PFSK-1 (cell line): ENCODE data around the gene BATF3.

Experiments used
- FOXP2 ChIP-seq: optimal IDR thresholded peaks from 2 replicates; pipeline ENCODE3; 2011; ENCODE audit warnings: borderline replicate concordance, control low read depth, inconsistent platforms; ENCODE audit not compliant: insufficient read depth; ENCODE audit errors: extremely low read length, extremely low read depth
- POLR2AphosphoS5 ChIP-seq: IDR thresholded peaks from 2 replicates; pipeline ENCODE4 v1.6.1; 2012; ENCODE audit warnings: low read depth, mild to moderate bottlenecking, control low read depth, low read length, moderate library complexity
- SIN3A ChIP-seq: IDR thresholded peaks from 2 replicates; pipeline ENCODE4 v1.6.1; 2012; ENCODE audit warnings: mild to moderate bottlenecking, low read length, moderate library complexity, borderline replicate concordance; ENCODE audit not compliant: insufficient read depth
- TAF1 ChIP-seq: IDR thresholded peaks from 2 replicates; pipeline ENCODE4 v1.6.1; 2012; ENCODE audit warnings: low read length, control low read depth, borderline replicate concordance; ENCODE audit not compliant: insufficient read depth
- TF ChIP-seq, protein P1 (sequence below), 2 experiments: IDR thresholded peaks; 2 replicates each; pipeline versions ENCODE4 v1.6.1 to v1.8.0; 2011 to 2012; ENCODE audit warnings: low read depth in 2 of 2, low read length in 2 of 2, control low read depth in 1 of 2, inconsistent platforms in 1 of 2, mild to moderate bottlenecking in 1 of 2, moderate library complexity in 1 of 2; ENCODE audit not compliant: insufficient read depth in 1 of 2

BATF3 gene

DNA sequence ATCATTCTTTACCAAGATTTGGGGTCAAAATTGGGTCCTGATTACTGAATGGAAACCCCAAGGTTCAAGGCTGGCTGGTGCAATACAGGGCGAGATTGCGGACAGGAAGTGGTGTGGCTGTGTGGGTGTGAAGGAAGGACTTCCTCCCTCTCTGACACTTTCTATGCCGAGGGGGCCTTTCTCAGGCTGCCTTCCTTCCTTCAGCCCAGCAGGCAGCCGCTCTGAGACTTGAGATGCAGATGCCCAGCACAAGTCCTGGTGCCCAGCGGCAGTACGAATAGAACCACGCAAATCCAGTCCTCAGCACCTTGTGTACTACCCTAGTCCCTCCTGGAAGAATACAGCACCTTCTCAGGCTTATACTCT is 16.3 kb downstream of the BATF3 start:
- TF ChIP-seq FOXP2 (peak; percentile 42), SIN3A (no peak)

DNA sequence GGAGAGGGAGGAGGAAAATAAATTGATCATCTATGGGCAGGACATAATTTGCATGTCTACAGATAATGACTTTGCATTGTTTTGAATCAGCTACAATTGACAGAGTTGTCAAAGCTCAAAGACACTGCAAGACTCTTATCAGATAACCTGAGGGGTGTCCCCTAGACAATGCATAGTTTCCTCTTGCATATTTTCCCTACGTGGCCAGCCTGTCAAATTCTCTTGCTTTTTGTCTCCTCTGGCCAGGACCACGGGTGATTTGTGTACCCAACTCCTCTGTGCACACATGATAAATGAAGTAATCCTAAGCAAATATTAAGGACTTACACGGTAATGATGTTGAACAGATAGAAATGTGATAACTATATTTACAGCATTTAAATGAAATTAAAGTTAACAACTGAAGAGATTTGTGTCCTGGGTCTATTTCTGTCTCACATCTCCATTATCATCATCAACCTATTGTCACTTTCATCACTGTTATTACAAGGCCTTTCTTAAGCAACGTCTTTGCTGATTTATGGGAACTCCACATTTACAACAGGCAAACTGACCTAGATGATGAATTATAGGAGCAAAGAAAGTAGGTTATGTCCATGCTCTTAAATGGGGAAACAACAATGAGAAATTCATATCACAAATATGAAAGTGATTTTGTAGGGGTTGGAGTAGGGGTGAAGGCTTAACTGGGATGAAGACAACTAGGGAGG is 18.8 kb downstream of the BATF3 start:
- TF ChIP-seq, protein P1, sequence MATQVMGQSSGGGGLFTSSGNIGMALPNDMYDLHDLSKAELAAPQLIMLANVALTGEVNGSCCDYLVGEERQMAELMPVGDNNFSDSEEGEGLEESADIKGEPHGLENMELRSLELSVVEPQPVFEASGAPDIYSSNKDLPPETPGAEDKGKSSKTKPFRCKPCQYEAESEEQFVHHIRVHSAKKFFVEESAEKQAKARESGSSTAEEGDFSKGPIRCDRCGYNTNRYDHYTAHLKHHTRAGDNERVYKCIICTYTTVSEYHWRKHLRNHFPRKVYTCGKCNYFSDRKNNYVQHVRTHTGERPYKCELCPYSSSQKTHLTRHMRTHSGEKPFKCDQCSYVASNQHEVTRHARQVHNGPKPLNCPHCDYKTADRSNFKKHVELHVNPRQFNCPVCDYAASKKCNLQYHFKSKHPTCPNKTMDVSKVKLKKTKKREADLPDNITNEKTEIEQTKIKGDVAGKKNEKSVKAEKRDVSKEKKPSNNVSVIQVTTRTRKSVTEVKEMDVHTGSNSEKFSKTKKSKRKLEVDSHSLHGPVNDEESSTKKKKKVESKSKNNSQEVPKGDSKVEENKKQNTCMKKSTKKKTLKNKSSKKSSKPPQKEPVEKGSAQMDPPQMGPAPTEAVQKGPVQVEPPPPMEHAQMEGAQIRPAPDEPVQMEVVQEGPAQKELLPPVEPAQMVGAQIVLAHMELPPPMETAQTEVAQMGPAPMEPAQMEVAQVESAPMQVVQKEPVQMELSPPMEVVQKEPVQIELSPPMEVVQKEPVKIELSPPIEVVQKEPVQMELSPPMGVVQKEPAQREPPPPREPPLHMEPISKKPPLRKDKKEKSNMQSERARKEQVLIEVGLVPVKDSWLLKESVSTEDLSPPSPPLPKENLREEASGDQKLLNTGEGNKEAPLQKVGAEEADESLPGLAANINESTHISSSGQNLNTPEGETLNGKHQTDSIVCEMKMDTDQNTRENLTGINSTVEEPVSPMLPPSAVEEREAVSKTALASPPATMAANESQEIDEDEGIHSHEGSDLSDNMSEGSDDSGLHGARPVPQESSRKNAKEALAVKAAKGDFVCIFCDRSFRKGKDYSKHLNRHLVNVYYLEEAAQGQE (IDR thresholded peaks at IDR 0.05; ENCODE audit: insufficient read depth in 1 of 2, low read depth in 2 of 2, low read length in 2 of 2): no peak
- no peak for TF ChIP-seq POLR2AphosphoS5
- no peak for TF ChIP-seq FOXP2
- no peak for TF ChIP-seq TAF1
- TF ChIP-seq SIN3A: no peak

DNA sequence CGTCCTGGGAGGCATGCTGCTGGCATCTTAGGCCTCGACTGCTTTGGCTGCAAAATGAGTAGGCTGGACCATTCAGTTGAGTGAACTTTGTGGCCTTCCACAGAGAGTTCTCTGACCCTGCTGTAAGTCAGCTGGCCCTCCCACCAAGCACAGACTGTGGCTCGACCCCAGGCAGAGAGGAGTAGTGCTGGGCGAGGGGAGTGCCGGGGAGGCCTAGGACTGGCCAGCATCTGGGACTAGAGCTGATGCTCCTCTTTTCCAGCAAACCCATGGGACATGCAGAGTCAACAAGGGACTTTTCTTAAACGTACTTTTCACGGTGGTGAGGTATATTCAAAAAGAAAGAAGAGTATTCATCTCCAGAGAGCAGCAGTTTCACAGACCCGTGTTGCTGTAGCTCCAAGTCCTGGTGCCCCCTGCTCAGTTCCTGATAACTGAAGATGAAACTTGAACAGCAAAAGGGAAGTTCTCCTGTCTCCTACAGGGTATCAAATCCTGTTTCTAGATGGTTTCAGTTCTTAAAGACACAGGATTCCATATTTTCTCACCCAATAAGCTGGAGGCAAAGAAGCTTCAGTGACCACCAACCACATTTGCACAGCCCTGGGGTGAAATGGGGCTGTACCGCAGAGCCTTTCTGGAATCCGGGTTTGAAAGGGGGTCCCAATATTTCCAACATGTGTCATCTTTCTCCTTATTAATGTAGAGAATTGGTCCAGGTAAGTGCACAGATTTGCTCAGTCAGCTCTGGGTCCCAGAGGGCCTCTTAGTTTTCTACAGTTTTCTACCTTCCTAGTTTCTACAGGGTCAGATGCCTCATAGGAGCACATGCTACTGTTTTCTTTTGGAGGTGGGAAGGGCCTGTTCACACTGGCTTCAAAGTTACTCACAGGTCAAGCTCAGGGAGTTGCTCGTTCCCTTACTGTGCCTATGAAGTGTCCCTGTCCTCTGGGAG is 20.9 kb downstream of the BATF3 start:
- no peak for TF ChIP-seq FOXP2
- no peak for TF ChIP-seq SIN3A
- no peak for TF ChIP-seq TAF1
- TF ChIP-seq, protein P1 (IDR thresholded peaks at IDR 0.05; ENCODE audit: insufficient read depth in 1 of 2, low read depth in 2 of 2, low read length in 2 of 2): no peak
- no peak for TF ChIP-seq POLR2AphosphoS5

DNA sequence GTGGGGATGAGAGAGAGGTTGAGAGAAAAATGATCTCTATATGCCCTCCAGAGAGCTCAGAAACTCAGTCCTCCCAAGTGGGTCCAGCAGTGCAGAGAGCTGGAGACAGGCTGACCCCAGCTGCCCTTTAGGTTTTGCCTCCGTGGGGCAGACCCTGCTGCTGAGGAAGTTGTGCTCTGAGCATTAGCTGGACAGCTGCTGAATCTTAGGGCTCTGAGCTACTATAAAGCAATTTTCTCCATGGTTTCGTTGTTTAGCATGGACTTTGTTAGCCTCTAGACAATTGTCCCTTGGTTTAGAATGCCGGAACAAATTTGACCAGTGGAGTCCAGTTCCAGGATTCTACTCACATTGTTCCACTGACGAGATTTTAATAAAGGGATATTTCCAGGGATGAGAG is 22.1 kb downstream of the BATF3 start:
- TF ChIP-seq FOXP2 (no peak), TAF1 (no peak), SIN3A (no peak)
- TF ChIP-seq, protein P1 (IDR thresholded peaks at IDR 0.05; ENCODE audit: insufficient read depth in 1 of 2, low read depth in 2 of 2, low read length in 2 of 2): peak in 1 of 2 experiments; percentile 71; a peak in 2 of 4 replicates

DNA sequence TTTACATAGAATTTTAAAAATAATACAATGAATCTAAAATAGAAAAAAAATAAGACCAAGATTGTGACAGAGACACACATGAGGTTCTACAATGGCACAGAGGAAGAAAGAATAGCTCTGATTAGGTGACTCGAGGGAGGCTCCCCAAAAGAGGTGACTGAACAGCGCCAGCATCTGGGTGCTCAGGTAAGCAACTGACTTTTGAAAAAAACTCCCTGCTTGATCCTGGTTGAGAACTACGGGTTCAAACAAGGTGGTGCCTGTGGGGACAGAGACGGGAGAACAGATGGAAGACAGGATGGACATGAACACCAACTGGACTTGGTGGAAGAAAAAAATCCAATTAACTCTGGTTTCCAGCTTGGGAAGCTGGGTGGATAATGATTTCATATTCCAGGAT is 22.5 kb downstream of the BATF3 start:
- TF ChIP-seq TAF1 (no peak), POLR2AphosphoS5 (no peak), SIN3A (no peak), FOXP2 (no peak)
- TF ChIP-seq, protein P1 (IDR thresholded peaks at IDR 0.05; ENCODE audit: insufficient read depth in 1 of 2, low read depth in 2 of 2, low read length in 2 of 2): no peak
